GM12875 (cell line): Measurements from ENCODE around the gene CDC6.

Experiments used
- H3K4me3 ChIP-seq: one replicate; pipeline ENCODE4 v1.5.1; 2011; ENCODE audit warnings: low read depth, low read length, control low read depth
- CTCF ChIP-seq: IDR thresholded peaks from 2 replicates; pipeline ENCODE4 v1.5.1; 2011; ENCODE audit warnings: low read depth, mild to moderate bottlenecking, control low read depth, inconsistent platforms, low read length, moderate library complexity, borderline replicate concordance; ENCODE audit not compliant: insufficient read depth

CDC6 gene

GRCh38 chr17:40338058-40338457 is 50.4 kb downstream of the CDC6 start:
- H3K4me3 ChIP-seq, result no peak overlapping the region
- TF ChIP-seq CTCF, result no peak

GRCh38 chr17:40338941-40339649 is 51.4 kb downstream of the CDC6 start:
- no peak for TF ChIP-seq CTCF
- H3K4me3 ChIP-seq, result no peak overlapping the region

- no peak overlapping the region for H3K4me3 ChIP-seq
- TF ChIP-seq CTCF, result no peak
Observed at GRCh38 chr17:40340327-40340726, 52.6 kb downstream of the CDC6 start.

DNA sequence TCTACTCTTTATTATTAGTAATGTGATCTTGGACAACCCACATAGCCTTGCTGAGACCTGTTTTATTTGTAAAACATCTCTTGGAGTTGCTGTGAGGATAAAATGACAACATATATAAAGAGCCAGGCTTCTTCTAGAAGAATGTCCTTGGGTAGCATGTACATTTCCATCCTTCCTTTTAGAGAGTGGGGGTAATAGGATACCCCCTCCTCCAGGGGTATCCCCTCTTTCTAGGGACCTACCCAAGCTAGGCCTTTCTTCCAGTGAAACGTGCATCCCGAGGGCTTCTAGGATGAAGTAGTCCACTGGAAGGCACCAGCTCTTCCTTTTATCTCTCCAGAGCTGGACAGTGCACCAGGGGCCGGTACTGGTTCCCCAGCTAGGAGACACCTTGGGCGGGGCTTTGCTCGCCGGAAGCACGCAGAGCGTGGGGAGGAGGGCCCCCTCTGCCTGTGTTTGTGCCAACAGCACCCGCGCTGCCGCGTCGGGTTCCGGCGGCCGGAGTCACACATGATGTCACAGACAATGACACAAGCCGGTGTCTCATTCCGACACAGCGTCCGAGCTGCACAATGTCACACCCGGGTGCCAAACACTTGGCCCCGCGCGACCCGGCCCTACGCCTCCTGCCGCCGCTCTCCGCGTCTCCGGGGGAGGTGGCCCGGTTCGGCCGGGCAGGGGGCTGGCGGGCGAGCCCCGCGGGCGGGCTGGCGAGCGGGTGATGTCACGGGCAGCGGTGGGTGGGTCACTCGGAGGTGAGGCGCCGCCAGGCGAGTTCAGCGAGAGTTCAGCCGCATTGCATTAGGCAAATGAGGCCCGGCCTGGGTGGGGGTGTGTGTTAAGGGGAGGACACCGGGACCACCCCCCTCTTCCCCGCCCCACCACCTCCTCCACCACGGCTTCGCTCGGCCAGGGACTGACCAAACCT is 53.5 kb downstream of the CDC6 start:
- peak overlapping the region; percentile 46 for H3K4me3 ChIP-seq
- peak; percentile 5; the same call in 1 of the 2 replicates for TF ChIP-seq CTCF

DNA sequence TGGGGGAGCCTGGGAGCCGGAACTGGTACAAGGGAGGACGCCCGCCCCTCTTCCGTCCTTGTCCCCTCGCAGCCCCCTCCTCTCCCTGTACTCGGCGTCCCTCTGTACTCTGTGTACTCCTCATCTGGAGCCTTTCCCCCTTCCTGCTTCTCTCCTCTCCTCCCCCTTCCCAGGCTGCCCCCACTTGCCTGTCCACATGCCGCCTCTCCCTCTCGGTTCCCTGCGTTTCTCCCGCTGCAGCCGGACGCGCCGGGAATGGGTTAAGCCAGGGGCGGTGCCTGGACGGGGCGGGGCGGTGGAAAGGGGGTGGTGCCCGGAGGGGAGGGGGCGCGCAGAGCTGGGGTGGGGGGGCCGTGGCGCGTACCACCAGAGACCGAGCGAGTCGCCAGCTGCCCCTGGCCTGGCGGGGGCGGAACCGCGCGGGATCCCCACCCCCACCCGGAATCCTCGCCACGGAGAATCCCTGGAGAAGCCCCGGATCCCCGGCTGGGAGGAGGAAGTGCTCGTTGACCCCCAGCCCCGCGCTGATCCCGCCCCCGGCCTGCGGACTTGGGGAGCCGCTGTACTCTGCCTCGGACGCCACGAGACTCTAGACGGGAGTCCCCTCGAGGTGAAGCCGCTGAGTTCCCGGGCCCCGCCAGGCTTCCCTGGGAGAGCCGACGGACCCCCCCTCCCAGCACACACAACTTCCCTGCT is 54.3 kb downstream of the CDC6 start:
- H3K4me3 ChIP-seq, result peak overlapping the region; percentile 46

More for the DNA sequence above, 54.3 kb downstream of the CDC6 start:
- no peak for TF ChIP-seq CTCF
